GM18873 (cell line): ENCODE measurements around the gene COL5A1.
"Not testable (repeated sequence)": the region's sequence is repeated elsewhere in the genome, so short reads cannot be mapped to it uniquely, and the experiment has no call there.

Experiments
- ATAC-seq: cut with Tn5 transposase; IDR thresholded peaks from one replicate; pipeline ENCODE4 v1.9.1; 2021; ENCODE audit warnings: mild to moderate bottlenecking, moderate library complexity, moderate number of reproducible peaks; ENCODE audit not compliant: unreplicated experiment, low FRiP score

The COL5A1 gene

GRCh38 chr9:134637696-134638501 is 3.7 kb upstream of the COL5A1 start:
- ATAC-seq, result no peak

DNA sequence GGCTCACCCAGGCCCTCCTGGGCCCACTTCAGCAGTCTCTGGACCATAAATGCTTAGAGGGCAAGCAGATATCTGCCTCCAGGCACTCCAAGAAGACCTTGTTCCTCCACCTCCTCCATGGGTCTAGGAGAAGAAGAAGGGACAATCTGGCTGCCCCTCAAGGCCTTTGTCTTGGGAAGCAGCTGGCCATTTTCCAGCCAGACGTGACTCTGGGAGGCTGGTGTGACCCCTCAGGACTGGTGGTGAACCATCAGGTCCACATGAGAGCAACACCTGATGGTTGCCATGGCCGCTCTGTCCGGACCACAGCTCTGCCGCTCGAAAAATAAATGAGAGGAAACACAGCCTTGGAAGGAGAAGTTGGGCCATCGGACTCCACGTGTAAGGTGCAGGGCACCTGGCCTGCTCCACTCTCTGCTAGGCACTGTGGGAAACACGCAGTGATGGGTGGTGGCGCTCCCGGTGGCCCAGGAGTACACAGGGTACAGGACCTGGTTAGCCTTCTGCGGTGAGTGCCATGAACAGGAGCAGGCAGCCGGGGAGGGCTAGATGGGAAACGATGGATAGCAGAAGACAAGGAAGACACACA is 3.0 kb upstream of the COL5A1 start:
- ATAC-seq, result no peak

DNA sequence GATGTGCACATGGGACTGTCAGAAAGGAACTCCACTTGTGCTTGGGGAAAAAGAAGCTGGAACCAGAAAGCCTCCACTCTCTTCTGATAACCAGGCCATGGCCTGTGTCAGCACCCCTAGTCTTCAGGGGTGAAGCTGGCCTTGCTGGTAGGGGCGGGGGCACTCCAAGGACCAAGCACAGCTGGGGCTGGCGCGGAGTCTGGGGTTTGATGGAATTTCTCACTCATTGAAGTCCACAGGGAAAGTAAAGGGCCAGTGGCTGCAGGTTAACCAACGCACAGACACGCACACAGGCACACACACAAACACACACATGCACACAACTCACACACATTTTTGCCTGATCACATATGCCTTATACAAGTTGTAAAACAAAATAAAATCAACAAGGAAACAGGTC is 1.6 kb upstream of the COL5A1 start:
- ATAC-seq, result no peak

GRCh38 chr9:134640506-134641172 is 964 bp upstream of the COL5A1 start:
- ATAC-seq, result no peak

DNA sequence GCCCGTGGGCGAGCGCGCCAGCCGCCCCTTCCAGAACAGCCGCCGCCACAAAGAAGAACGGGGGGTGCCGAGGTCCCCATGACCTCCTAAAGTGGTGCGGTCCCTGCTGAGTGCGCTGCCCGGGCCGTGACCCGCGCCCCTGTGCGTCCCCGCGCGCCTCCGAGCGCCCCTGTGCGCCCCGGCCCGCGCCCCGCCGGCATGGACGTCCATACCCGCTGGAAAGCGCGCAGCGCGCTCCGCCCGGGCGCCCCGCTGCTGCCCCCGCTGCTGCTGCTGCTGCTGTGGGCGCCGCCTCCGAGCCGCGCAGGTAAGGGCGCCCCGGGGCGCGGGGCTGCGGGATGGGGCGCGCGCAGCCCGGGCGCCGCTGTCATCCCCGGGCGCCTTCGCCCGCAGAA is 384 bp downstream of the COL5A1 start:
- no peak for ATAC-seq

- no peak for ATAC-seq
Observed at GRCh38 chr9:134642385-134643181, 980 bp downstream of the COL5A1 start.

DNA sequence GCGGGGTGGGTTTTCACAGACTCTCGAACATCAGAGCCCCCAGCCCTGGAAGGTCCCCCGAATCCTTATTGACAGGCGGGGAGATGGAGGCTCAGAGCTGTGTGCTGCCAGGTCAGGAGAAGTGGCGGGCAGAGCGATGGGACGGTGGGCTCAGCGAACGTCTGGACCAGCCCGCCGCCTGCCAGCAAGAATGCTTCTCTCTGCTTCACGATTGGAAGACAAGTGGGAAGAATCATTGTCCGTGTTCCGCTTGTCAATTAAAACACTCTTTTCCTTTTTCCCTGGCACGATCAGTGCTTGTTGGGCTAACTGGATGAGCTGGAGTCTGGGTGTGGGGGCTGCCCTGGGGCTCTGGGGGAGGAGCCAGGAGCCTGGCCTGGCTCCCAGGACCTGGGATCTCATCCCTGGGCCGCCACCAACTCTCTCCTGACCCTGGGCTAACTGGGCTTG is 1.6 kb downstream of the COL5A1 start:
- ATAC-seq, result no peak

DNA sequence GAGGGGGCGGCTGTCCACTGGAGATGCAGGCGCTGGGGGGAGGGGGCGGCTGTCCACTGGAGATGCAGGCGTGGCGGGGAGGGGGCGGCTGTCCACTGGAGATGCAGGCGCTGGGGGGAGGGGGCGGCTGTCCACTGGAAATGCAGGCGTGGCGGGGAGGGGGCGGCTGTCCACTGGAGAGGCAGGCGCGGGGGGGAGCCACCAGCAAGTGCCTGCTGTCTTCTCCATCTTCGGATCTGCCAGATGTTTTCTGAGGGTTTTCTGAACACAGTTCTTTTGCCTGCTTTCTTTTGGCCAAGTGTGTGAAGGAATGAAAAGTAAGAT is 2.8 kb downstream of the COL5A1 start:
- not testable (repeated sequence) for ATAC-seq

- ATAC-seq, result no peak
Observed at GRCh38 chr9:134644725-134645606, 3.4 kb downstream of the COL5A1 start.

- ATAC-seq, result no peak
Observed at GRCh38 chr9:134645607-134646365, 4.2 kb downstream of the COL5A1 start.

DNA sequence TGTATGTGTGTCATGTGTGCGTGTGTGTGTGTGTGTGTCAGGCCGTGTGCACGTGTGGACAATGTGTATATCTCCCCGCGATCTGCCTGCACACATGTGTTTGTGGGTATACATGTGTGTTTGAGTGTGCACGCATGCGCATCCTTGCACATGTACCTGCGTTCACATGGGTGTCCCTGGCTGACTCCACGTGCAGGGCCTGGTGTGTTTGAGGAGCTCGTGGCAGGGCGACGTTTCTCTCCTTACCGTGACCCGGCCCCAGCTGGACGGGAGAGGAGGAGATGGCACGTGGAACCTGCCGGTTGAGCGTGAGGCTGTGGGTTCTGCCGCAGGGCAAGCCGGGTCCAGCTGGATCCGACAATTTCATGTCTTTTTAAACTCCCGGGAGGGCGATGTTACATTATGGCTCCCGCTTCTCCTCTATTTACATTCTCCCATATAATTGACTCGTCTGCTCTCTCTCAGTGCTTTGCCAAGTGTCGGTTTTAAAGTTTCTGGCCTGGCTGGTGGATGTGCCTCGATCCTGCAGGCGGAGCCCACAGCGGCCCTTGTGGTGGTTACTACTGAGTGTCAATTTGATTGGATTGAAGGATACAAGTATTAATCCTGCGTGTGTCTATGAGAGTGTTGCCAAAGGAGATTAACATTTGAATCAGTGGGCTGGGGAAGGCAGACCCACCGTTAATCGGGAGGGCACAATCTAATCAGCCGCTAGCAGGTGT is 5.9 kb downstream of the COL5A1 start:
- no peak for ATAC-seq

DNA sequence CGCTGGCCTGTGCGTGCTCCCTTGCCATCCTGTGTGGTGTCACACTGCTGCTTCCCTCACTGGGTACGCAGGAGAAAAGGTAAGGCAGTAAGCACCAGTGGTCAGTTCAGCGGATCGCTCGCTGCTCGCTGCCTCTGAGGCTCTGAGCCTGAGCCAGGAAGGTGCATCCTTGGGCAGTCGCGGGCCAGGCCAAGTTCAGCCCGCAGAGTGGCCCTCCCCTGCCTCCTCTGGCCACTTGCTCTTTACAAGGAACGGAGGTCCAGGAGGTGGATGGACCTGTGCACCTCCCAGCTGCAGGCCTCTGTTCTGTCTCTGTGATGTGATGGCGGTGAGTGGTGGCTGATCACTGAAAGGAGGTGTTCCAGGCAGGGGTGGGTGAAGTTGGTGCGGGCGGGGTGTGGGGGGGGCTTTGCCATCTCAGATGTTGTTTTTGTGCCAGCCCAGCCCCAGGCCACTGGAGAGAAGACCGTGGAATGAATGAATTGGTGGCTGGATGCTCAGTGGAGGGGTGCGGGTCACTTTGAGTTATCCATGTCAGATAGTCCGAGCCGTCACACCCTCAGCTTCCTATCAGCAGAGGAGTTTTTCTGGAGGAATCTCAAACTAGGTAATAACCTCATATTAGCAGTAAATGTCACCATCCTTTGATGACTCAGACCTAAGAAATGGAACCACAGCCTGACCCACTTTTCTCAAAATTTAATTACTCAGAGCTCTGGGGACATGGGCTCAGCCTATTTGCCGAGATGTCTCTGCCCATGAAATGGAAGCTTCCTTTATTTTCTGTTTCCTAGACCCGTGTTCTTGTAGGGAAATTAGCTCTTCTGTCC is 7.3 kb downstream of the COL5A1 start:
- no peak for ATAC-seq

GRCh38 chr9:134650431-134651190 is 9.0 kb downstream of the COL5A1 start:
- ATAC-seq, result no peak

DNA sequence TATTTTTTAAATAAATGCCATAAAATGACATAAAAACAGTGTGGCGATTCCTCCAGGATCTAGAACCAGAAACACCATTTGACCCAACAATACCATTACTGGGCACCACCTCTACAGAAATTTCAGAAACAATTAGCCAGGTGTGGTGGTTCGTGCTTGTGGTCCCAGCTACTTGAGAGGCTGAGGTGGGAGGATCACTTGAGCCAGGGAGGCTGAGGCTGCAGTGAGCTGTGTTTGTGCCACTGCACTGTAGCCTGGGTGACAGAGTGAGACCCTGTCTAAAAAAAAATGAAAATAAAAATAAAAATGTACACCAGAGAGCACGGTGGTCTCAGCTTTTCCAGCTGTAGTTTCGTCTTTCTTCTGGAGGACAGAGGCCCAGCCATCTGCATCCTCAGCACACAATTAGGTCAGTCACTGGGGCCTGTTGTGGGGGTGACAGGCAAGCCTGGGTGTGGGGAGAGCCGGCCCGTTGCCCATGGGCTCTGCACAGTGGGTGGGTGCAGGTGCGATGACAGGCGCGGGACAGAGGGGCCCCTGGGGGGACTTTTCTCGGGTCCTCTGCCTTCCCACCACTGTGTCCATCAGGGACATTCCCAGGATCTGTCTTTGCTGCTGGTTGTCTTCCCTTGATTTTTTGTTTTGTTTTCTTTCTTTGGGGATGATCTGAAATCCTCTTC is 9.8 kb downstream of the COL5A1 start:
- ATAC-seq, result no peak

DNA sequence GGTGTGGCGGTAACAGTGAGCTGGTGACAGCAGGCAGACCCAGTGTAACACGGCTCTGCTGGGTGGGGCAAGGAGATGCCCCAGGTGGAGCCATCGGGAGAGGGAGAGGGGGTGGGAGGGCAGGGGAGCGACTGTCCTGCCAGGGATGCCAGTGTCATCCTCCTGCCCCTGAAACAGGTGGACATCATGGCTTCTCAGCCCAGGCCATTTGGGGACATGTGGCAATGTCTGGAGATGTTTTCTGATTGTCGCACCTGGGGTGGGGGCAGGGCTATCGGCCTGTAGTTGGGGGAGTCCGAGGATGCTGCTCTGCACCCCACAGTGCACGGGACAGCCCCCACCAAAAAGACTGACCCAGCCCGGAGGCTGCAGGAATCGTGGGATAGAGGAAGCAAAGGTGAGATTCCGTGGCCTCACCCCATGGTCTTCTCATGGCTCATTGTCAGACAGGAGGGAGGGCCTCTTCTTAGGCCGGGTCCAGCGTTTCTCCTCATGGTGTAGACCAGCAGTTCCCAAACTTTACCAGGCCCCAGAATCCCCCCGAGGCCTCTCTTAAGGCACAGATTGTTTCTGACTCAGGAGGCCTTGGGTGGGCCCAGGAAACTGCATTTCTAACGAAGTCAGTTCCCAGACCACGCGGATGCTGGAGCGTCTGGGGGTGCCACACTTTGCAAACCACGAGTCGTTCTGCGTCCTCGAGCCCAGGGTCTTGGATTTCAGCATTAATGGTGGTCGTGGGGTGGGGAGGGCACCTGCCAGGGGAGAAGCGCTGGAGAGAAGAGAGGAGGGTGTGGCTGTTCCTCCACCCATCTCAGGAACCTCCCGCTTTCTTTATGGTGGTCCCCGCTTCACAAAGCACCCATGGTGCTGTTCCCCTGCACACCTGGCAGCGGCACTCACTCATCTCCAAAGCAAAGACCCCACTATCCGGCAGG is 11.0 kb downstream of the COL5A1 start:
- ATAC-seq, result no peak
